Airway epithelial cell (primary cell): ENCODE data around the gene QRSL1. TPM values are rescaled to one million over a fixed set of nuclear protein-coding genes. Genes with fewer than 3 reads are reported as not detected.

ENCODE experiments used
- total RNA-seq: library from RNA; depleted of rRNA; stranded (reverse); fragments of >200 nt; gene quantifications from 2 replicates; pipeline ENCODE4 v1.2.3, GENCODE V29; 2015

QRSL1 gene, protein sequence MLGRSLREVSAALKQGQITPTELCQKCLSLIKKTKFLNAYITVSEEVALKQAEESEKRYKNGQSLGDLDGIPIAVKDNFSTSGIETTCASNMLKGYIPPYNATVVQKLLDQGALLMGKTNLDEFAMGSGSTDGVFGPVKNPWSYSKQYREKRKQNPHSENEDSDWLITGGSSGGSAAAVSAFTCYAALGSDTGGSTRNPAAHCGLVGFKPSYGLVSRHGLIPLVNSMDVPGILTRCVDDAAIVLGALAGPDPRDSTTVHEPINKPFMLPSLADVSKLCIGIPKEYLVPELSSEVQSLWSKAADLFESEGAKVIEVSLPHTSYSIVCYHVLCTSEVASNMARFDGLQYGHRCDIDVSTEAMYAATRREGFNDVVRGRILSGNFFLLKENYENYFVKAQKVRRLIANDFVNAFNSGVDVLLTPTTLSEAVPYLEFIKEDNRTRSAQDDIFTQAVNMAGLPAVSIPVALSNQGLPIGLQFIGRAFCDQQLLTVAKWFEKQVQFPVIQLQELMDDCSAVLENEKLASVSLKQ
- total RNA-seq, result 7.7 and 11.1 TPM in 2 replicates

DNA sequence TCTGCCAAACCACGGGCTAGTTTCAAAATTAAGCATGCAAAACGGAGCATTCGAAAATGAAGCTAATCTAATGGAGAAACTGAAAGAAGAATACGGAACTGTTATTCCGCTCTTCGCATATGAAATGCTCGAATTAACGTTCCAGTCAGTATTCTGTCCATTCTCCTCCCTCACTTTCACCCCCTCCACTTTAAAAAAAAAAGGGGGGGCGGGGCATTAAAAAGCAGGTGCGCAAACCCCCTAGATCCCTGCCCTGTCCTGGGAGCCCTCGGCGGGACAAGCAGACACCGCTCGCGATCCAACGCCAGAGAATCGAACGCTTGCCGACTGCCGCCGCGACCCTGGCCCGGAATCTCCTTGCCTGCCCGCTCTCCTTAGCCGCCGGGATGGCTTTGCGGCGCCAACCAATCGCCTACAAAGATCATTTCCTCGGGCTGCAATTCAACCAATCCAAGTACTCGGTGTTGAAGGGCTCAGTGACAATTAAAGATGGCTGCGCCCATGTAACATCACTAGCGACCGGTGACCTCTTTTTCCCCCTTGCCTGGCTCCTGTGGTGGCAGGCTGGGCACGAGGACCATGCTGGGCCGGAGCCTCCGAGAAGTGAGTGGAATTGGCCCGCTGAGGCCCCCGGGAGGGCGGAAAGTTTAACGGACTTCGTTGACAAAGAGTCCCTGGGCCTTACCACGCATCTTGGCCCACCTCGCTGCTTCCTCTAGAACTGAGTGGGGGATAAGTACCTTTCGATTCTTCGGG is at the start of gene QRSL1, which contains the start of gene RTN4IP1:
Gene QRSL1 (plus strand): TSS at position 476 of the 756 bp plus-strand sequence. CDS start 104 bp downstream, at position 580.
Gene RTN4IP1 (minus strand): TSS at position 396 of the 756 bp plus-strand sequence. CDS start 477 bp downstream, outside the sequence.

Other genes starting within 250 kb of the QRSL1 start
- 9.2 and 9.5 TPM in 2 replicates for gene RTN4IP1, start 80 bp upstream of the QRSL1 start, total RNA-seq